Hepatocyte (in vitro differentiated cells): ENCODE results near the gene DUSP2.

Experiments
- CTCF ChIP-seq: fragments of 200-600 bp; sonication (generic); IDR thresholded peaks from 2 replicates; pipeline ENCODE4 v1.5.1; 2016; ENCODE audit warnings: antibody characterized with exemption, mild to moderate bottlenecking; ENCODE audit not compliant: poor library complexity
- EZH2 ChIP-seq: fragments of 200-600 bp; sonication (generic); IDR thresholded peaks from 2 replicates; pipeline ENCODE4 v1.6.1; 2016; ENCODE audit warnings: antibody characterized with exemption, mild to moderate bottlenecking, borderline replicate concordance
- EZH2phosphoT487 ChIP-seq: fragments of 200-600 bp; sonication (generic); IDR thresholded peaks from one replicate; pipeline ENCODE4 v1.6.1; 2018; ENCODE audit warnings: antibody characterized with exemption, mild to moderate bottlenecking, low read depth, moderate library complexity; ENCODE audit not compliant: unreplicated experiment, severe bottlenecking

- no peak for TF ChIP-seq CTCF
- no peak for TF ChIP-seq EZH2
- no peak for TF ChIP-seq EZH2phosphoT487
Measured at GRCh38 chr2:96163768-96164429, 18.7 kb upstream of the DUSP2 start.
